SH-SY5Y (cell line): Measurements from ENCODE around the gene DELE1.

Experiments used
- GATA2 ChIP-seq: IDR thresholded peaks from 2 replicates; pipeline ENCODE4 v1.6.1; 2011; ENCODE audit warnings: mild to moderate bottlenecking, low read depth, low read length
- GATA3 ChIP-seq: IDR thresholded peaks from 2 replicates; pipeline ENCODE4 v1.6.1; 2011; ENCODE audit warnings: low read depth, mild to moderate bottlenecking, low read length, moderate library complexity

DNA sequence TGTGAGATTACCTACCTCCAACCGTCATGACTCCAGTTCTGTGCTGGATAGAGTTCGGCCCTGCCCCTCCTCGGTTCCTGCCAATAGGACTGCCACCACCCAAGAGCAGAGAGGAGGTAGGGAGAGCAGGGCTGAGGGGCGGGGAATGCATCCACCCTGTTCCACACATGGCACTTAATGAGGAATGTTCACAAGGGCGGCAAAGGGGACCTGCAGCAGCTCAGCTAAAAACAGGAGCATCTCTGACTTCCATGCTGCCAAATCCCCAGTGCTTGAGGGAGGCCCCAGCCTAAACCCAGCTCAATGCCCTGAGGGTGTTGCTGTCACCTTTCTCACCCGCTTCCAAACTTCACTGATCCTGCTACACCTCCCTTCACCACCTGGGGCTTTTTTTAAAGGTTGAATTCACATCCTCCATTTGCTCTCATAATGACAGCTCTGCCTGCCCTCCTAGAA lies 7.8 kb upstream of the DELE1 start:
- no peak for TF ChIP-seq GATA3
- no peak for TF ChIP-seq GATA2
